H1 (cell line): ENCODE results near the gene ITGA3. TPM values are rescaled to one million over a fixed set of nuclear protein-coding genes. Genes with fewer than 3 reads are reported as not detected.

Source experiments
- CBX8 ChIP-seq: fragments of 300-800, 300-1000 bp; sonication (generic); IDR thresholded peaks from 2 replicates; pipeline ENCODE4 v1.7.1; 2016; ENCODE audit warnings: low read depth, low read length, borderline replicate concordance
- CTBP2 ChIP-seq: IDR thresholded peaks from 2 replicates; pipeline ENCODE4 v1.7.0; 2011; ENCODE audit warnings: borderline replicate concordance, mild to moderate bottlenecking, moderate library complexity, mixed read lengths, low read length; ENCODE audit not compliant: insufficient read depth, insufficient read length
- EP300 ChIP-seq, 2 experiments: IDR thresholded peaks; 1 replicate in 1 of 2; 2 replicates in 1 of 2; pipeline ENCODE4 v1.6.1; 2011 to 2012; ENCODE audit warnings: low read depth in 2 of 2, low read length in 2 of 2, mild to moderate bottlenecking in 2 of 2, borderline replicate concordance in 1 of 2, inconsistent platforms in 1 of 2, moderate library complexity in 1 of 2
- JUN ChIP-seq: IDR thresholded peaks from 2 replicates; pipeline ENCODE4 v1.6.1; 2011; ENCODE audit warnings: low read depth, mild to moderate bottlenecking, improper control_type of control experiment, low read length
- JUND ChIP-seq: IDR thresholded peaks from 2 replicates; pipeline ENCODE4 v1.6.1; 2011; ENCODE audit warnings: mild to moderate bottlenecking, improper control_type of control experiment, low read length
- POLR2A ChIP-seq, 2 experiments: IDR thresholded peaks; 1 replicate in 1 of 2; 2 replicates in 1 of 2; pipeline ENCODE4 v1.6.1; 2011; ENCODE audit warnings: low read depth in 2 of 2, low read length in 2 of 2, mild to moderate bottlenecking in 2 of 2; ENCODE audit errors: control extremely low read depth in 1 of 2
- POU5F1 ChIP-seq: IDR thresholded peaks from 2 replicates; pipeline ENCODE4 v1.6.1; 2011; ENCODE audit warnings: low read depth, mild to moderate bottlenecking, low read length, moderate library complexity
- RFX5 ChIP-seq: IDR thresholded peaks from 2 replicates; pipeline ENCODE4 v1.6.1; 2011; ENCODE audit warnings: low read depth, low read length, improper control_type of control experiment, borderline replicate concordance
- RNF2 ChIP-seq: fragments of 200-900, 300-1000 bp; sonication (generic); IDR thresholded peaks from 2 replicates; pipeline ENCODE4 v1.7.1; 2016; ENCODE audit warnings: borderline replicate concordance, low read depth, mild to moderate bottlenecking, antibody characterized with exemption, low read length; ENCODE audit not compliant: poor library complexity, severe bottlenecking; ENCODE audit errors: missing control alignments
- RXRA ChIP-seq: IDR thresholded peaks from 2 replicates; pipeline ENCODE4 v1.6.1; 2011; ENCODE audit warnings: low read depth, mild to moderate bottlenecking, low read length, moderate library complexity; ENCODE audit not compliant: insufficient read depth
- SAP30 ChIP-seq: fragments of 300-600 bp; sonication (generic); IDR thresholded peaks from 2 replicates; pipeline ENCODE4 v1.7.1; 2012; ENCODE audit warnings: low read length, moderate library complexity, mild to moderate bottlenecking, inconsistent platforms; ENCODE audit not compliant: insufficient read depth, insufficient replicate concordance
- SIN3A ChIP-seq, 2 experiments: IDR thresholded peaks in 1 of 2; conservative IDR thresholded peaks in 1 of 2; 2 replicates each; pipeline ENCODE4 v1.6.1; 2011 to 2012; ENCODE audit warnings: low read length in 2 of 2, improper control_type of control experiment in 1 of 2, low read depth in 1 of 2, mild to moderate bottlenecking in 1 of 2
- SIX5 ChIP-seq: IDR thresholded peaks from 2 replicates; pipeline ENCODE4 v1.6.1; 2011; ENCODE audit warnings: mild to moderate bottlenecking, low read depth, low read length
- SRF ChIP-seq: IDR thresholded peaks from 2 replicates; pipeline ENCODE4 v1.6.1; 2011; ENCODE audit warnings: mild to moderate bottlenecking, low read depth, low read length, moderate library complexity
- TAF7 ChIP-seq: optimal IDR thresholded peaks from 2 replicates; pipeline ENCODE3; 2011; ENCODE audit warnings: low read depth, mild to moderate bottlenecking, inconsistent platforms, low read length, moderate library complexity, borderline replicate concordance
- TEAD4 ChIP-seq: IDR thresholded peaks from 2 replicates; pipeline ENCODE4 v1.6.1; 2012; ENCODE audit warnings: low read depth, low read length, inconsistent platforms, mixed read lengths
- polyA plus RNA-seq, 7 experiments: library from polyadenylated mRNA; depleted of rRNA in 3 of 7; stranded (reverse) in 5 of 7; unstranded in 2 of 7; fragments of >200 nt in 5 of 7; fragments of 200-250 nt in 2 of 7; gene quantifications; 1 replicate in 5 of 7; 2 replicates in 1 of 7; 4 replicates in 1 of 7; pipeline versions ENCODE4 v1.2.1 to v1.2.3, GENCODE V29; 2011 to 2013; ENCODE audit warnings: missing spikeins in 2 of 7, mixed read lengths in 2 of 7
- total RNA-seq: library from RNA; stranded (reverse); fragmentation: NEBNext Ultra II Directional; extraction: Animal tissue kit (Norgen Biotek cat#: 25700); gene quantifications from 2 replicates; pipeline ENCODE4 v1.2.1, GENCODE V29; 2021
- TF ChIP-seq, protein P1 (sequence below), 3 experiments: IDR thresholded peaks; 1 replicate in 2 of 3; 2 replicates in 1 of 3; pipeline versions ENCODE4 v1.5.1 to v1.6.1; 2011; ENCODE audit warnings: low read length in 3 of 3, mild to moderate bottlenecking in 3 of 3, inconsistent platforms in 2 of 3, low read depth in 1 of 3, moderate library complexity in 1 of 3; ENCODE audit not compliant: insufficient read depth in 1 of 3; ENCODE audit errors: control extremely low read depth in 1 of 3

ITGA3 gene
- total and polyA plus RNA-seq, 2 of the 8 experiments (the other 6 are each of a cell fraction or from before 2014, with no cell fraction given): 24.0 to 24.2 TPM

DNA sequence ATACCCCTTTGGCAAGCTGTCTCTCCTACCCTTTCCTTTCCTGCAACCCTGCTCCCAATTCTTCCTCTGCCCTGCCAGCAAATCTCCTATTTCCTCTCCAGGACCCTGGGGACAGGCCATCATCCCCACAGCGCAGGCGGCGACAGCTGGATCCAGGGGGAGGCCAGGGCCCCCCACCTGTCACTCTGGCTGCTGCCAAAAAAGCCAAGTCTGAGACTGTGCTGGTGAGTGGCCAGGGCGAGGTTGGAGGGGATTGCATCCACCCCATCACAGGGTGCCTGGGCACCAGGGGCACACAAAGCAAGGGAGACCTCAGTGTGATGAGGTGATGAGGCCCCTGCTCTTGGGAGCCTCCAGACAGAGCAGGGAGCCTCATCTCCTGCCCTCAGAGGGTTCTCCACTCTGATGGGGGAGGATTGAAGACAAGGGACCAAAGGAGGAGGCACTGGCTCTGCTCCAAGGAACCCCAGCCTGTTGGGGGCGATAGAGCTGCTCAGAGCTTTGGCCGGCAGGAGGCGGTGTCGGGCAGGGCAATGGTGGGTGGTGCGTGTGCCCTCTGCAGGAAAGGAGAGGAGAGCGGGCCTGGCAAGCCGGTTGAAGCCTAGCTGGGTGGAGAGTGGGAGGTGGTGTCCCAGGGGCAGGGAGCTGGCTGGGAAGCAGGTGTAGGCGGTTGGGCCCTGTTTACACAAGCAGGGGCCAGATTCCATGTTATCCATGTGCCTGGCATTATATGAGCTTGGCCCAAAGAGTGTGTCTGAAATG, 23.6 kb downstream of the ITGA3 start (continued):
- TF ChIP-seq, protein P1, sequence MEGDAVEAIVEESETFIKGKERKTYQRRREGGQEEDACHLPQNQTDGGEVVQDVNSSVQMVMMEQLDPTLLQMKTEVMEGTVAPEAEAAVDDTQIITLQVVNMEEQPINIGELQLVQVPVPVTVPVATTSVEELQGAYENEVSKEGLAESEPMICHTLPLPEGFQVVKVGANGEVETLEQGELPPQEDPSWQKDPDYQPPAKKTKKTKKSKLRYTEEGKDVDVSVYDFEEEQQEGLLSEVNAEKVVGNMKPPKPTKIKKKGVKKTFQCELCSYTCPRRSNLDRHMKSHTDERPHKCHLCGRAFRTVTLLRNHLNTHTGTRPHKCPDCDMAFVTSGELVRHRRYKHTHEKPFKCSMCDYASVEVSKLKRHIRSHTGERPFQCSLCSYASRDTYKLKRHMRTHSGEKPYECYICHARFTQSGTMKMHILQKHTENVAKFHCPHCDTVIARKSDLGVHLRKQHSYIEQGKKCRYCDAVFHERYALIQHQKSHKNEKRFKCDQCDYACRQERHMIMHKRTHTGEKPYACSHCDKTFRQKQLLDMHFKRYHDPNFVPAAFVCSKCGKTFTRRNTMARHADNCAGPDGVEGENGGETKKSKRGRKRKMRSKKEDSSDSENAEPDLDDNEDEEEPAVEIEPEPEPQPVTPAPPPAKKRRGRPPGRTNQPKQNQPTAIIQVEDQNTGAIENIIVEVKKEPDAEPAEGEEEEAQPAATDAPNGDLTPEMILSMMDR (IDR thresholded peaks at IDR 0.05; ENCODE audit: control extremely low read depth in 1 of 3, insufficient read depth in 1 of 3, low read depth in 1 of 3, low read length in 3 of 3): peak; percentile 100
- TF ChIP-seq RFX5 (no peak), SIN3A (conservative IDR thresholded peaks at IDR 0.05 in 1 of 2, IDR thresholded peaks at IDR 0.05 in 1 of 2; ENCODE audit: low read depth in 1 of 2, low read length in 2 of 2) (no peak), POU5F1 (no peak), CBX8 (no peak), SAP30 (no peak), SIX5 (no peak), POLR2A (IDR thresholded peaks at IDR 0.05; ENCODE audit: control extremely low read depth in 1 of 2, low read depth in 2 of 2, low read length in 2 of 2) (no peak), TEAD4 (no peak), EP300 (IDR thresholded peaks at IDR 0.05; ENCODE audit: borderline replicate concordance in 1 of 2, low read depth in 2 of 2, low read length in 2 of 2) (no peak), JUN (no peak), RXRA (no peak), TAF7 (peak; percentile 92), JUND (peak; percentile 65; the same call in 1 of the 2 replicates), SRF (no peak), RNF2 (no peak), CTBP2 (no peak)
- TF ChIP-seq, all 59 proteins: peak for 9
